HepG2 (cell line): Measurements from ENCODE around the gene CIAPIN1. TPM values are rescaled to one million over a fixed set of nuclear protein-coding genes. Genes with fewer than 3 reads are reported as not detected.
A peak's percentile ranks its signal among the peaks of the same experiment; 100 is the strongest.

Experiments
- ASH2L ChIP-seq: fragments of 300-600, 200-600 bp; sonication (generic); IDR thresholded peaks from 2 replicates; pipeline ENCODE4 v1.7.0; 2017; ENCODE audit warnings: low read depth, mild to moderate bottlenecking, moderate library complexity, mixed read lengths, low read length; ENCODE audit not compliant: insufficient read length
- BHLHE40 ChIP-seq: IDR thresholded peaks from 2 replicates; pipeline ENCODE4 v1.6.1; 2011; ENCODE audit warnings: low read length, improper control_type of control experiment
- ELF4 ChIP-seq: sonication (generic); formaldehyde crosslinking; IDR thresholded peaks from 2 replicates; pipeline ENCODE4 v1.5.0; 2020; ENCODE audit warnings: missing genetic modification reagents, mild to moderate bottlenecking, moderate library complexity, borderline replicate concordance
- EZH2 ChIP-seq: conservative IDR thresholded peaks from 2 replicates; pipeline ENCODE4 v1.6.1; 2012; ENCODE audit warnings: mild to moderate bottlenecking, low read depth, low read length, moderate library complexity
- FOSL2 ChIP-seq: sonication (generic); formaldehyde crosslinking; IDR thresholded peaks from 2 replicates; pipeline ENCODE4 v1.4.0; 2020; ENCODE audit warnings: missing genetic modification reagents
- HHEX ChIP-seq: IDR thresholded peaks from 2 replicates; pipeline ENCODE4 v1.6.1; 2016; ENCODE audit warnings: control low read depth
- HOXD1 ChIP-seq: sonication (generic); formaldehyde crosslinking; IDR thresholded peaks from 2 replicates; pipeline ENCODE4 v1.5.0; 2020; ENCODE audit warnings: missing genetic modification reagents
- KDM2A ChIP-seq: sonication (generic); formaldehyde crosslinking; IDR thresholded peaks from 2 replicates; pipeline ENCODE4 v1.4.0; 2020; ENCODE audit warnings: low read depth, missing genetic modification reagents, borderline replicate concordance
- MAZ ChIP-seq, 2 experiments: sonication (generic) in 1 of 2; formaldehyde crosslinking in 1 of 2; IDR thresholded peaks; 2 replicates each; pipeline versions ENCODE4 v1.5.0 to v1.6.1; 2012 to 2020; ENCODE audit warnings: low read depth in 2 of 2, mild to moderate bottlenecking in 2 of 2, borderline replicate concordance in 1 of 2, improper control_type of control experiment in 1 of 2, low read length in 1 of 2, missing genetic modification reagents in 1 of 2, moderate library complexity in 1 of 2
- PHF20 ChIP-seq: sonication (generic); formaldehyde crosslinking; IDR thresholded peaks from 2 replicates; pipeline ENCODE4 v1.5.0; 2020; ENCODE audit warnings: mild to moderate bottlenecking, missing genetic modification reagents
- RAD21 ChIP-seq: fragments of 450-650 bp; formaldehyde crosslinking; IDR thresholded peaks from 2 replicates; pipeline ENCODE4 v1.5.0; 2020; ENCODE audit warnings: mild to moderate bottlenecking
- SMYD3 ChIP-seq: sonication (generic); formaldehyde crosslinking; IDR thresholded peaks from 2 replicates; pipeline ENCODE4 v1.8.1; 2023; ENCODE audit warnings: mild to moderate bottlenecking, missing genetic modification reagents
- ZFAT ChIP-seq: sonication (generic); formaldehyde crosslinking; conservative IDR thresholded peaks from 2 replicates; pipeline ENCODE4 v1.8.1; 2023; ENCODE audit warnings: missing genetic modification reagents, inconsistent platforms
- ZNF121 ChIP-seq: sonication (generic); formaldehyde crosslinking; IDR thresholded peaks from 2 replicates; pipeline ENCODE4 v1.5.0; 2020; ENCODE audit warnings: mild to moderate bottlenecking, missing genetic modification reagents
- ZNF556 ChIP-seq: sonication (generic); formaldehyde crosslinking; IDR thresholded peaks from 2 replicates; pipeline ENCODE4 v1.4.0; 2020; ENCODE audit warnings: mild to moderate bottlenecking, missing genetic modification reagents, borderline replicate concordance
- ZNF772 ChIP-seq: sonication (generic); formaldehyde crosslinking; IDR thresholded peaks from 2 replicates; pipeline ENCODE4 v1.5.0; 2020; ENCODE audit warnings: mild to moderate bottlenecking, missing genetic modification reagents
- polyA plus RNA-seq, 8 experiments: library from polyadenylated mRNA; depleted of rRNA in 3 of 8; stranded (reverse) in 7 of 8; unstranded in 1 of 8; fragments of >200 nt; fragmentation: Illumina TruSeq in 4 of 8; extraction: Trizol in 4 of 8; gene quantifications; 2 replicates each; pipeline versions ENCODE4 v1.2.1 to v1.2.3, GENCODE V29; 2011 to 2016; ENCODE audit warnings: low read depth in 4 of 8, missing spikeins in 1 of 8, mixed read lengths in 1 of 8; ENCODE audit not compliant: insufficient read depth in 1 of 8
- total RNA-seq, 5 experiments: library from RNA; depleted of rRNA; stranded (reverse); fragments of >200 nt; fragmentation: Illumina TruSeq; extraction: Trizol; gene quantifications; 2 replicates each; pipeline ENCODE4 v1.2.3, GENCODE V29; 2016; ENCODE audit warnings: low read depth in 1 of 5
- TF ChIP-seq, protein P1 (sequence below): sonication (generic); formaldehyde crosslinking; IDR thresholded peaks from 2 replicates; pipeline ENCODE4 v1.5.1; 2020; ENCODE audit warnings: mild to moderate bottlenecking, missing genetic modification reagents, moderate library complexity
- TF ChIP-seq, protein P2 (sequence below): sonication (generic); formaldehyde crosslinking; IDR thresholded peaks from 2 replicates; pipeline ENCODE4 v1.8.1; 2023; ENCODE audit warnings: mild to moderate bottlenecking, missing genetic modification reagents
- TF ChIP-seq, protein P3 (sequence below): sonication (generic); formaldehyde crosslinking; IDR thresholded peaks from 2 replicates; pipeline ENCODE4 v1.4.0; 2020; ENCODE audit warnings: missing genetic modification reagents, mild to moderate bottlenecking, borderline replicate concordance
- TF ChIP-seq, protein P4 (sequence below): IDR thresholded peaks from 2 replicates; pipeline ENCODE4 v1.6.1; 2016; ENCODE audit warnings: mild to moderate bottlenecking, missing biosample characterization, missing genetic modification reagents
- TF ChIP-seq, protein P5 (sequence below): sonication (generic); formaldehyde crosslinking; IDR thresholded peaks from 2 replicates; pipeline ENCODE4 v1.8.0; 2022; ENCODE audit warnings: missing genetic modification reagents, mild to moderate bottlenecking, inconsistent platforms, borderline replicate concordance

CIAPIN1 gene
- total and polyA plus RNA-seq, 2 of the 13 experiments (the other 11 are each of a cell fraction or from before 2014, with no cell fraction given), result 69.3 to 89.7 TPM

DNA sequence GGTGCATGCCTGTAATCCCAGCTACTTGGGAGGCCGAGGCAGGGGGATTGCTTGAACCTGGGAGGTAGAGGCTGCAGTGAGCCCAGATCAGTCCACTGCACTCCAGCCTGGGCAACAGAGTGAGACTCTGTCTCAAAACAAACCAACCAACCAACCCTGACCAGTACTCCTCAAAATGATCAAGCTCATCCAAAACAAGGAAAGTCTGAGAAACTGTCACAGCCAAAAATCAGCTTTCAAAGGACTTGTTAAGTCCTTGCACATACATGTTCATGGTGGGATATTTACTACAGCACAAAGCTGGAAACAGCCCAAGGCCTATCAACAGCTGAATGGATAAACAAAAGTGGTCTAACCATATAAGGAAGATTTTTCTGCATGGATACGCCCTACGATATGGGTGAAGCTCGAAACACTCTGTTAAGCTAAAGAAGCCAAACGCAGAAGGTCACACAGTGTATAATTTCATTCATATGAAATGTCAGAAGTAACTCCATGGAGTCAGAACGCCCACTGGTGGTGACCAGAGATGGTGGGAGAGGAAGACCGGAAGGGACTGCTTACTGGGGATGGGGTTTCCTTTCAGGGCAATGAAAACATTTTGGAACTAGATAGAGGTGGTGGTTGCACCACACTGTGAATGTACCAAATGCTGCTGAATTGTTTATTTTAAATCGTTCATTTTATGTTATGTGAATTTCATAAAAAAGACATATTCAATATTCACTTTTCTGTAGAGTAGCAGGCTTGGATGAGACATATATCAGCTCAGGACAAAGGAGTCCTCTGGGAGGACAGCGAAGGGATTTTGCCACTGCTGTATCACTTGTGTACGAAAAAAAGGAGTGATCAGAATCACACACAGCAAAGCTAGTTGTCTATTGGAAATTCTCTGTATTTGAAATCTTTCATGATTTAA is 24.9 kb downstream of the CIAPIN1 start (continued):
- TF ChIP-seq, protein P1, sequence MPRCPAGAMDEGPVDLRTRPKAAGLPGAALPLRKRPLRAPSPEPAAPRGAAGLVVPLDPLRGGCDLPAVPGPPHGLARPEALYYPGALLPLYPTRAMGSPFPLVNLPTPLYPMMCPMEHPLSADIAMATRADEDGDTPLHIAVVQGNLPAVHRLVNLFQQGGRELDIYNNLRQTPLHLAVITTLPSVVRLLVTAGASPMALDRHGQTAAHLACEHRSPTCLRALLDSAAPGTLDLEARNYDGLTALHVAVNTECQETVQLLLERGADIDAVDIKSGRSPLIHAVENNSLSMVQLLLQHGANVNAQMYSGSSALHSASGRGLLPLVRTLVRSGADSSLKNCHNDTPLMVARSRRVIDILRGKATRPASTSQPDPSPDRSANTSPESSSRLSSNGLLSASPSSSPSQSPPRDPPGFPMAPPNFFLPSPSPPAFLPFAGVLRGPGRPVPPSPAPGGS (CRISPR knock-in tag), result no peak
- 0 out of 2 replicates have a peak, but pooled peaks have one; percentile 17 for TF ChIP-seq FOSL2 (CRISPR knock-in tag)
- TF ChIP-seq ZNF121, result peak; percentile 65
- no peak for TF ChIP-seq BHLHE40
- TF ChIP-seq MAZ (IDR thresholded peaks at IDR 0.05; ENCODE audit: borderline replicate concordance, low read depth, low read length), result no peak
- TF ChIP-seq MAZ (CRISPR knock-in tag; IDR thresholded peaks at IDR 0.05; ENCODE audit: low read depth), result no peak
- no peak for TF ChIP-seq HHEX (CRISPR knock-in tag)
- peak; percentile 72 for TF ChIP-seq RAD21 (CRISPR knock-in tag)
- no peak for TF ChIP-seq ZFAT (CRISPR knock-in tag)
- peak; percentile 79; the same call in 1 of the 2 replicates for TF ChIP-seq ZNF772 (CRISPR knock-in tag)
- TF ChIP-seq ELF4, result no peak
- no peak for TF ChIP-seq KDM2A
- TF ChIP-seq ZNF556 (CRISPR knock-in tag), result no peak; the same call in 1 of the 2 replicates
- no peak for TF ChIP-seq EZH2
- no peak for TF ChIP-seq HOXD1 (CRISPR knock-in tag)
- no peak for TF ChIP-seq PHF20
- no peak for TF ChIP-seq ASH2L
- TF ChIP-seq, protein P2, sequence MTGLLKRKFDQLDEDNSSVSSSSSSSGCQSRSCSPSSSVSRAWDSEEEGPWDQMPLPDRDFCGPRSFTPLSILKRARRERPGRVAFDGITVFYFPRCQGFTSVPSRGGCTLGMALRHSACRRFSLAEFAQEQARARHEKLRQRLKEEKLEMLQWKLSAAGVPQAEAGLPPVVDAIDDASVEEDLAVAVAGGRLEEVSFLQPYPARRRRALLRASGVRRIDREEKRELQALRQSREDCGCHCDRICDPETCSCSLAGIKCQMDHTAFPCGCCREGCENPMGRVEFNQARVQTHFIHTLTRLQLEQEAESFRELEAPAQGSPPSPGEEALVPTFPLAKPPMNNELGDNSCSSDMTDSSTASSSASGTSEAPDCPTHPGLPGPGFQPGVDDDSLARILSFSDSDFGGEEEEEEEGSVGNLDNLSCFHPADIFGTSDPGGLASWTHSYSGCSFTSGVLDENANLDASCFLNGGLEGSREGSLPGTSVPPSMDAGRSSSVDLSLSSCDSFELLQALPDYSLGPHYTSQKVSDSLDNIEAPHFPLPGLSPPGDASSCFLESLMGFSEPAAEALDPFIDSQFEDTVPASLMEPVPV (CRISPR knock-in tag), result no peak
- TF ChIP-seq, protein P3, sequence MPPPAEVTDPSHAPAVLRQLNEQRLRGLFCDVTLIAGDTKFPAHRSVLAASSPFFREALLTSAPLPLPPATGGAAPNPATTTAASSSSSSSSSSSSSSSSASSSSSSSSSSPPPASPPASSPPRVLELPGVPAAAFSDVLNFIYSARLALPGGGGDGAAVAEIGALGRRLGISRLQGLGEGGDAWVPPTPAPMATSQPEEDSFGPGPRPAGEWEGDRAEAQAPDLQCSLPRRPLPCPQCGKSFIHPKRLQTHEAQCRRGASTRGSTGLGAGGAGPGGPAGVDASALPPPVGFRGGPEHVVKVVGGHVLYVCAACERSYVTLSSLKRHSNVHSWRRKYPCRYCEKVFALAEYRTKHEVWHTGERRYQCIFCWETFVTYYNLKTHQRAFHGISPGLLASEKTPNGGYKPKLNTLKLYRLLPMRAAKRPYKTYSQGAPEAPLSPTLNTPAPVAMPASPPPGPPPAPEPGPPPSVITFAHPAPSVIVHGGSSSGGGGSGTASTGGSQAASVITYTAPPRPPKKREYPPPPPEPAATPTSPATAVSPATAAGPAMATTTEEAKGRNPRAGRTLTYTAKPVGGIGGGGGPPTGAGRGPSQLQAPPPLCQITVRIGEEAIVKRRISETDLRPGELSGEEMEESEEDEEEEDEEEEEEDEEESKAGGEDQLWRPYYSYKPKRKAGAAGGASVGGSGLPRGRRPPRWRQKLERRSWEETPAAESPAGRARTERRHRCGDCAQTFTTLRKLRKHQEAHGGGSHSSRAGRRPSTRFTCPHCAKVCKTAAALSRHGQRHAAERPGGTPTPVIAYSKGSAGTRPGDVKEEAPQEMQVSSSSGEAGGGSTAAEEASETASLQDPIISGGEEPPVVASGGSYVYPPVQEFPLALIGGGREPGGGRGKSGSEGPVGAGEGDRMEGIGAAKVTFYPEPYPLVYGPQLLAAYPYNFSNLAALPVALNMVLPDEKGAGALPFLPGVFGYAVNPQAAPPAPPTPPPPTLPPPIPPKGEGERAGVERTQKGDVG (CRISPR knock-in tag), result no peak
- TF ChIP-seq, protein P4, sequence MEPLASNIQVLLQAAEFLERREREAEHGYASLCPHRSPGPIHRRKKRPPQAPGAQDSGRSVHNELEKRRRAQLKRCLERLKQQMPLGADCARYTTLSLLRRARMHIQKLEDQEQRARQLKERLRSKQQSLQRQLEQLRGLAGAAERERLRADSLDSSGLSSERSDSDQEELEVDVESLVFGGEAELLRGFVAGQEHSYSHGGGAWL (CRISPR knock-in tag), result no peak
- TF ChIP-seq SMYD3, result no peak
- TF ChIP-seq, protein P5, sequence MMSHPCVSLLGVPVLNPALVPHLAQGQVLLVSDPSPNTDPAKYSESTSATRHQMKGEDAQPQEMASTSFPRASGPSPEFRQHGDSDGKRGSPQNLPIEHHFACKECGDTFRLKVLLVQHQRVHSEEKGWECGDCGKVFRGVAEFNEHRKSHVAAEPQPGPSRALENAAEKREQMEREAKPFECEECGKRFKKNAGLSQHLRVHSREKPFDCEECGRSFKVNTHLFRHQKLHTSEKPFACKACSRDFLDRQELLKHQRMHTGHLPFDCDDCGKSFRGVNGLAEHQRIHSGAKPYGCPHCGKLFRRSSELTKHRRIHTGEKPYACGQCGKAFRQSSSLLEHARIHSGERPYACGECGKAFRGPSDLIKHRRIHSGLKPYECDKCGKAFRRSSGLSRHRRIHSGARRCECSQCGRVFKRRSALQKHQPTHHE (CRISPR knock-in tag), result no peak
